Measurements from ENCODE around the gene EPHA3. TPM values are rescaled to one million over a fixed set of nuclear protein-coding genes. Genes with fewer than 3 reads are reported as not detected.

EPHA3 gene
- total RNA-seq (2012; rRNA removed) (0.18 and 0.28 TPM in 2 replicates), polyA plus RNA-seq (2012; rRNA removed) (0.04 and 0.10 TPM in 2 replicates), Bru-seq, nascent RNA (percentile 7 among the genes with signal in this experiment), BruChase-seq, experiment 1, labeled RNA remaining after a 6-hour chase (percentile 6 among the genes with signal in this experiment), BruChase-seq, experiment 2, labeled RNA remaining after a 2-hour chase (percentile 8 among the genes with signal in this experiment)
- under 0.01 and 0.02 TPM in 2 replicates for polyA plus RNA-seq (2012; cell fraction: cytosol; rRNA removed)
- polyA plus RNA-seq (2012; cell fraction: nucleus; rRNA removed; ENCODE audit: low replicate concordance) = 0.05 TPM in 1 of 2 replicates, not detected in the other
- long read RNA-seq = 0 reads

- Histone ChIP-seq H3K14ac (replicated peaks; ENCODE audit: low read depth, low read length) (no peak within 1 kb of the TSS), H3K18ac (ENCODE audit: low read depth, low read length) (no peak within 1 kb of the TSS), H4K5ac (ENCODE audit: low read depth, low read length) (no peak within 1 kb of the TSS), H3K4me2 (ENCODE audit: low read depth, low read length) (peak within 1 kb of the TSS; percentile 98), H3K56ac (ENCODE audit: extremely low read depth, insufficient read depth, low read length) (no peak within 1 kb of the TSS), H3K27me3 (ENCODE audit: control insufficient read depth, insufficient read depth, low read length) (peaks cover 11% of the 10 kb centered on the region), H4K20me1 (ENCODE audit: insufficient read depth, low read length) (no peaks in the 10 kb centered on the region), H2AK5ac (ENCODE audit: low read depth, low read length) (no peak within 1 kb of the TSS), H3K9ac (ENCODE audit: low read depth, low read length) (0 out of 2 replicates have a peak within 1 kb of the TSS, but pooled peaks have one; percentile 17), H3K79me1 (ENCODE audit: low read depth in 1 of 2, low read length in 2 of 2) (no peaks in the 10 kb centered on the region), H4K8ac (ENCODE audit: low read depth in 2 of 2, low read length in 2 of 2) (no peak within 1 kb of the TSS), H4K91ac (ENCODE audit: insufficient read depth, low read depth, low read length) (no peak within 1 kb of the TSS), H2BK15ac (ENCODE audit: low read depth, low read length) (no peak within 1 kb of the TSS), H2AFZ (replicated peaks; ENCODE audit: low read length, poor library complexity) (peak within 1 kb of the TSS; percentile 96), H3K36me3 (ENCODE audit: control insufficient read depth, insufficient read depth, low read length) (no peaks in the 10 kb centered on the region), H2BK120ac (ENCODE audit: low read depth, low read length) (no peak within 1 kb of the TSS), H3K27ac (ENCODE audit: insufficient read depth, low read length) (no peak within 1 kb of the TSS), H2AK9ac (replicated peaks; ENCODE audit: low read depth, low read length, poor library complexity) (peak within 1 kb of the TSS; percentile 22), H3K4me3 (ENCODE audit: insufficient read depth, low read depth, low read length) (peak within 1 kb of the TSS; percentile 54), H2BK5ac (ENCODE audit: low read depth, low read length, poor library complexity, severe bottlenecking) (no peak within 1 kb of the TSS), H2BK20ac (ENCODE audit: low read depth, low read length) (no peak within 1 kb of the TSS), H3K23ac (ENCODE audit: low read depth, low read length) (peak within 1 kb of the TSS; percentile 33), H3K4ac (ENCODE audit: low read depth, low read length) (no peak within 1 kb of the TSS), H3K9me3 (ENCODE audit: control insufficient read depth, insufficient read depth, low read length) (no peaks in the 10 kb centered on the region), H3K9me1 (ENCODE audit: insufficient read depth, low read length) (no peaks in the 10 kb centered on the region), H3K4me1 (ENCODE audit: control insufficient read depth, insufficient read depth, low read length) (no peaks in the 10 kb centered on the region)
- dilution Hi-C loops (cut with HindIII; ENCODE audit: low sequenced_read_pairs, unreplicated experiment) = no loop called here
- CTCF ChIA-PET = interaction anchor here (2.1 kb wide), 1 partner anchor 888 kb away, joined by 5 read pairs; no protein-coding TSS in a partner anchor
- DNase-seq = peak; percentile 58
- 3% methylated on average over 14 of the region's 32 CpGs; no CpG with 5 or more reads in 1 of the 2 experiments for WGBS, 2 experiments (ENCODE audit: extremely low coverage in 2 of 2, insufficient read length in 1 of 2)
- POLR2A ChIA-PET (ENCODE audit: unreplicated experiment) = no interaction called here
- intact Hi-C loops (cut with micrococcal nuclease) = loop anchor here (5.0 kb wide), 1 partner anchor 985 kb away; no protein-coding TSS in a partner anchor
- in situ Hi-C loops (cut with MboI; ENCODE audit: low sequenced_read_pairs) = no loop called here
- peak; percentile 99 for ATAC-seq (ENCODE audit: low read depth)
- no TSS peak for BruUV-seq (replicated peaks)
- no peak for TF ChIP-seq RFX5 (IDR thresholded peaks at IDR 0.05; ENCODE audit: low read depth, low read length)
- no peak for TF ChIP-seq MXI1 (IDR thresholded peaks at IDR 0.05; ENCODE audit: borderline replicate concordance, low read depth, low read length)
- TF ChIP-seq SMC3 (IDR thresholded peaks at IDR 0.05; ENCODE audit: low read depth, low read length) = no peak
- TF ChIP-seq FOS (IDR thresholded peaks at IDR 0.05; ENCODE audit: low read depth, low read length) = no peak
- TF ChIP-seq, protein P1, sequence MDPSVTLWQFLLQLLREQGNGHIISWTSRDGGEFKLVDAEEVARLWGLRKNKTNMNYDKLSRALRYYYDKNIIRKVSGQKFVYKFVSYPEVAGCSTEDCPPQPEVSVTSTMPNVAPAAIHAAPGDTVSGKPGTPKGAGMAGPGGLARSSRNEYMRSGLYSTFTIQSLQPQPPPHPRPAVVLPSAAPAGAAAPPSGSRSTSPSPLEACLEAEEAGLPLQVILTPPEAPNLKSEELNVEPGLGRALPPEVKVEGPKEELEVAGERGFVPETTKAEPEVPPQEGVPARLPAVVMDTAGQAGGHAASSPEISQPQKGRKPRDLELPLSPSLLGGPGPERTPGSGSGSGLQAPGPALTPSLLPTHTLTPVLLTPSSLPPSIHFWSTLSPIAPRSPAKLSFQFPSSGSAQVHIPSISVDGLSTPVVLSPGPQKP (IDR thresholded peaks at IDR 0.05; ENCODE audit: borderline replicate concordance, low read depth, low read length) = no peak
- TF ChIP-seq, protein P2, sequence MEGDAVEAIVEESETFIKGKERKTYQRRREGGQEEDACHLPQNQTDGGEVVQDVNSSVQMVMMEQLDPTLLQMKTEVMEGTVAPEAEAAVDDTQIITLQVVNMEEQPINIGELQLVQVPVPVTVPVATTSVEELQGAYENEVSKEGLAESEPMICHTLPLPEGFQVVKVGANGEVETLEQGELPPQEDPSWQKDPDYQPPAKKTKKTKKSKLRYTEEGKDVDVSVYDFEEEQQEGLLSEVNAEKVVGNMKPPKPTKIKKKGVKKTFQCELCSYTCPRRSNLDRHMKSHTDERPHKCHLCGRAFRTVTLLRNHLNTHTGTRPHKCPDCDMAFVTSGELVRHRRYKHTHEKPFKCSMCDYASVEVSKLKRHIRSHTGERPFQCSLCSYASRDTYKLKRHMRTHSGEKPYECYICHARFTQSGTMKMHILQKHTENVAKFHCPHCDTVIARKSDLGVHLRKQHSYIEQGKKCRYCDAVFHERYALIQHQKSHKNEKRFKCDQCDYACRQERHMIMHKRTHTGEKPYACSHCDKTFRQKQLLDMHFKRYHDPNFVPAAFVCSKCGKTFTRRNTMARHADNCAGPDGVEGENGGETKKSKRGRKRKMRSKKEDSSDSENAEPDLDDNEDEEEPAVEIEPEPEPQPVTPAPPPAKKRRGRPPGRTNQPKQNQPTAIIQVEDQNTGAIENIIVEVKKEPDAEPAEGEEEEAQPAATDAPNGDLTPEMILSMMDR (conservative IDR thresholded peaks at IDR 0.05; ENCODE audit: low read depth, low read length) = no peak
- TF ChIP-seq USF2 (IDR thresholded peaks at IDR 0.05; ENCODE audit: low read depth, low read length) = no peak
- TF ChIP-seq RAD21 (IDR thresholded peaks at IDR 0.05; ENCODE audit: low read length) = no peak
- TF ChIP-seq NFE2L2 (IDR thresholded peaks at IDR 0.05; ENCODE audit: low read depth, low read length) = no peak
- no peak for TF ChIP-seq CEBPB (IDR thresholded peaks at IDR 0.05; ENCODE audit: low read depth, low read length)
- TF ChIP-seq MAFK (IDR thresholded peaks at IDR 0.05; ENCODE audit: low read depth, low read length) = no peak
- no peak for TF ChIP-seq POLR2A (IDR thresholded peaks at IDR 0.05; ENCODE audit: low read depth, low read length)
- TF ChIP-seq BHLHE40 (IDR thresholded peaks at IDR 0.05; ENCODE audit: low read depth, low read length) = no peak
Observed at GRCh38 chr3:89107461-89108290, at the start of gene EPHA3. EPHA3 (plus strand) TSS chr3:89107621; CDS start chr3:89107749, 128 bp downstream.
